Mesothelial cell of epicardium (in vitro differentiated cells): ENCODE results near the gene FBRS. TPM values are rescaled to one million over a fixed set of nuclear protein-coding genes. Genes with fewer than 3 reads are reported as not detected.
A peak's percentile ranks its signal among the peaks of the same experiment; 100 is the strongest.
"Not testable (repeated sequence)": the region's sequence is repeated elsewhere in the genome, so short reads cannot be mapped to it uniquely, and the experiment has no call there.

Experiments
- DNase-seq, 2 experiments: peaks; one replicate each; pipeline ENCODE4 v3.0.0; 2021; ENCODE audit warnings: low spot score in 2 of 2; ENCODE audit not compliant: unreplicated experiment in 2 of 2
- H3K27ac Mint-ChIP-seq: 2 replicates; pipeline ENCODE4 v1.8.0; 2021; ENCODE audit warnings: mixed read lengths
- H3K27me3 Mint-ChIP-seq: 2 replicates; pipeline ENCODE4 v1.8.0; 2021; ENCODE audit warnings: low read depth, mixed read lengths
- H3K36me3 Mint-ChIP-seq: 2 replicates; pipeline ENCODE4 v1.8.0; 2021; ENCODE audit warnings: mixed read lengths
- H3K4me1 Mint-ChIP-seq: 2 replicates; pipeline ENCODE4 v1.8.0; 2021; ENCODE audit warnings: mixed read lengths
- H3K4me3 Mint-ChIP-seq: 2 replicates; pipeline ENCODE4 v1.8.0; 2021; ENCODE audit warnings: mild to moderate bottlenecking, moderate library complexity, mixed read lengths
- H3K9me3 Mint-ChIP-seq: 2 replicates; pipeline ENCODE4 v1.8.0; 2021; ENCODE audit warnings: mixed read lengths
- CTCF ChIP-seq: fragments of 200-600 bp; sonication (generic); IDR thresholded peaks from one replicate; pipeline ENCODE4 v1.5.0; 2021; ENCODE audit warnings: antibody characterized with exemption; ENCODE audit not compliant: unreplicated experiment
- total RNA-seq: library from RNA; stranded (reverse); gene quantifications from 3 replicates; pipeline ENCODE4 v1.2.1, GENCODE V29; 2021

The FBRS gene
- total RNA-seq, 1 donor from 2014 or later: 97.5 TPM

- Mint-ChIP-seq H3K36me3 (peaks cover 14% of the 10 kb centered on the region), H3K27me3 (no peaks in the 10 kb centered on the region), H3K9me3 (no peaks in the 10 kb centered on the region), H3K4me3 (peak overlapping the region; percentile 98), H3K4me1 (peaks cover 20% of the 10 kb centered on the region), H3K27ac (peak overlapping the region; percentile 99)
- DNase-seq: no peak
- TF ChIP-seq CTCF: no peak
Observed at GRCh38 chr16:30699615-30700099, 41.4 kb downstream of the FBRS start.

- no peak for DNase-seq
- H3K4me3 Mint-ChIP-seq: peak overlapping the region; percentile 98
- H3K4me1 Mint-ChIP-seq: peaks cover 20% of the 10 kb centered on the region
- H3K27ac Mint-ChIP-seq: peak overlapping the region; percentile 67
- H3K36me3 Mint-ChIP-seq: peaks cover 14% of the 10 kb centered on the region
- TF ChIP-seq CTCF: no peak
- H3K9me3 Mint-ChIP-seq: no peaks in the 10 kb centered on the region
- no peaks in the 10 kb centered on the region for H3K27me3 Mint-ChIP-seq
Observed at GRCh38 chr16:30700491-30700890, 42.3 kb downstream of the FBRS start.

- Mint-ChIP-seq H3K27ac (peak overlapping the region; percentile 67), H3K9me3 (no peaks in the 10 kb centered on the region), H3K4me1 (peaks cover 20% of the 10 kb centered on the region), H3K4me3 (peak overlapping the region; percentile 30), H3K36me3 (peaks cover 16% of the 10 kb centered on the region), H3K27me3 (no peaks in the 10 kb centered on the region)
- no peak for TF ChIP-seq CTCF
- no peak for DNase-seq
Observed at GRCh38 chr16:30700971-30701370, 42.7 kb downstream of the FBRS start.

GRCh38 chr16:30703071-30703470 is 44.8 kb downstream of the FBRS start:
- H3K4me3 Mint-ChIP-seq, H3K27ac Mint-ChIP-seq, H3K9me3 Mint-ChIP-seq, H3K27me3 Mint-ChIP-seq, DNase-seq: not testable (repeated sequence)
- H3K4me1 Mint-ChIP-seq: peaks cover 14% of the 10 kb centered on the region
- H3K36me3 Mint-ChIP-seq: peaks cover 33% of the 10 kb centered on the region

- Mint-ChIP-seq H3K27ac (no peak overlapping the region), H3K4me1 (peaks cover 14% of the 10 kb centered on the region), H3K27me3 (no peaks in the 10 kb centered on the region), H3K9me3 (no peaks in the 10 kb centered on the region), H3K4me3 (no peak overlapping the region), H3K36me3 (peaks cover 33% of the 10 kb centered on the region)
- no peak for TF ChIP-seq CTCF
- DNase-seq: no peak
Observed at GRCh38 chr16:30703971-30704370, 45.7 kb downstream of the FBRS start.

- Mint-ChIP-seq H3K27ac (no peak overlapping the region), H3K27me3 (no peaks in the 10 kb centered on the region), H3K4me3 (no peak overlapping the region), H3K36me3 (peaks cover 45% of the 10 kb centered on the region), H3K4me1 (no peaks in the 10 kb centered on the region), H3K9me3 (no peaks in the 10 kb centered on the region)
- TF ChIP-seq CTCF: no peak
- DNase-seq: no peak
Observed at GRCh38 chr16:30706046-30706445, 47.8 kb downstream of the FBRS start.
